Endothelial cell of umbilical vein (primary cell): Measurements from ENCODE around the gene TLR6. TPM values are rescaled to one million over a fixed set of nuclear protein-coding genes. Genes with fewer than 3 reads are reported as not detected.

Experiments
- BruUV-seq: library from RNA; stranded (reverse); fragments of 400-500 nt; replicated peaks from 2 replicates; lab custom pipeline; 2021; lab: Mats Ljungman, UMichigan
- CTCF ChIA-PET: fragments of 300-600, 350-600 bp; sonication (Branson Sonifier 250); formaldehyde crosslinking; loops from one replicate; lab custom pipeline; 2021; ENCODE audit warnings: antibody characterized with exemption, inconsistent platforms; lab: Charles Lee
- POLR2A ChIA-PET: fragments of 300-600, 350-600 bp; sonication (Branson Sonifier 250); formaldehyde crosslinking; loops from one replicate; lab custom pipeline; 2021; ENCODE audit warnings: antibody characterized with exemption, inconsistent platforms; lab: Charles Lee
- DNase-seq: peaks from one replicate; pipeline ENCODE4 v3.0.0-alpha.2; 2011; ENCODE audit warnings: low read depth, low spot score
- FAIRE-seq: peaks from 2 replicates; lab custom pipeline; 2011; peaks lifted over from hg19 to GRCh38; lab: Jason Lieb, UNC
- H2AFZ ChIP-seq: 2 replicates; pipeline ENCODE4 v1.6.0; 2012; ENCODE audit warnings: low read depth, low read length, control low read depth, inconsistent platforms
- H3K27ac ChIP-seq: 2 replicates; pipeline ENCODE4 v1.5.1; 2011; ENCODE audit warnings: low read depth, mild to moderate bottlenecking, control low read depth, low read length, moderate library complexity; ENCODE audit not compliant: insufficient read depth
- H3K27me3 ChIP-seq, 2 experiments: 2 replicates each; pipeline versions ENCODE4 v1.6.0 to v1.6.1; 2011; ENCODE audit warnings: low read length in 2 of 2, mixed read lengths in 1 of 2; ENCODE audit not compliant: control insufficient read depth in 2 of 2, insufficient read depth in 2 of 2
- H3K36me3 ChIP-seq, 2 experiments: 2 replicates in 1 of 2; 3 replicates in 1 of 2; pipeline ENCODE4 v1.5.1; 2011; ENCODE audit warnings: low read length in 2 of 2, mild to moderate bottlenecking in 1 of 2, moderate library complexity in 1 of 2; ENCODE audit not compliant: control insufficient read depth in 2 of 2, insufficient read depth in 2 of 2; ENCODE audit errors: extremely low read depth in 1 of 2
- H3K4me1 ChIP-seq: 3 replicates; pipeline ENCODE4 v1.5.1; 2011; ENCODE audit warnings: mild to moderate bottlenecking, low read length; ENCODE audit not compliant: control insufficient read depth, insufficient read depth; ENCODE audit errors: extremely low read depth
- H3K4me2 ChIP-seq: 2 replicates; pipeline ENCODE4 v1.6.1; 2011; ENCODE audit warnings: low read length, control low read depth, mixed read lengths; ENCODE audit not compliant: insufficient read depth
- H3K4me3 ChIP-seq, 3 experiments: fragments of 200-600 bp in 1 of 3; sonication (generic), shearing (Covaris generic) in 1 of 3; replicated peaks in 1 of 3; 2 replicates each; pipeline ENCODE4 v1.5.1; 2011 to 2016; ENCODE audit warnings: control low read depth in 3 of 3, low read length in 3 of 3, mild to moderate bottlenecking in 2 of 3, inconsistent platforms in 1 of 3, low read depth in 1 of 3, moderate library complexity in 1 of 3; ENCODE audit not compliant: insufficient read depth in 1 of 3
- H3K79me2 ChIP-seq: 2 replicates; pipeline ENCODE4 v1.6.0; 2012; ENCODE audit warnings: low read length, inconsistent platforms; ENCODE audit not compliant: control insufficient read depth, insufficient read depth
- H3K9ac ChIP-seq: replicated peaks from 2 replicates; pipeline ENCODE3; 2011; ENCODE audit warnings: low read length, control low read depth; ENCODE audit not compliant: insufficient read depth; ENCODE audit errors: extremely low read depth
- H3K9me1 ChIP-seq: replicated peaks from 3 replicates; pipeline ENCODE4 v1.6.0; 2011; ENCODE audit warnings: mild to moderate bottlenecking, low read length; ENCODE audit not compliant: control insufficient read depth, insufficient read depth; ENCODE audit errors: extremely low read depth
- H3K9me3 ChIP-seq: replicated peaks from 2 replicates; pipeline ENCODE4 v1.5.1; 2012; ENCODE audit warnings: low read length, inconsistent platforms; ENCODE audit not compliant: control insufficient read depth, insufficient read depth
- H4K20me1 ChIP-seq: replicated peaks from 2 replicates; pipeline ENCODE3; 2011; ENCODE audit warnings: mild to moderate bottlenecking, low read length; ENCODE audit not compliant: control insufficient read depth, insufficient read depth; ENCODE audit errors: extremely low read depth
- CTCF ChIP-seq, 2 donors: IDR thresholded peaks; 1 replicate in 1 of 2; 2 replicates in 1 of 2; pipeline ENCODE4 v1.5.1; 2011; ENCODE audit warnings: low read length in 2 of 2, mild to moderate bottlenecking in 2 of 2, moderate library complexity in 2 of 2, control low read depth in 1 of 2, inconsistent platforms in 1 of 2, low read depth in 1 of 2; ENCODE audit not compliant: insufficient read depth in 1 of 2; ENCODE audit errors: extremely low read depth in 1 of 2
- EZH2 ChIP-seq: IDR thresholded peaks from 2 replicates; pipeline ENCODE4 v1.6.1; 2012; ENCODE audit warnings: borderline replicate concordance, low read depth, mild to moderate bottlenecking, moderate library complexity, low read length, inconsistent platforms; ENCODE audit not compliant: severe bottlenecking
- FOS ChIP-seq: IDR thresholded peaks from 2 replicates; pipeline ENCODE4 v1.6.1; 2011; ENCODE audit warnings: mild to moderate bottlenecking, low read length, moderate library complexity, borderline replicate concordance; ENCODE audit not compliant: insufficient read depth
- GATA2 ChIP-seq: IDR thresholded peaks from 2 replicates; pipeline ENCODE4 v1.7.0; 2011; ENCODE audit warnings: low read depth, mild to moderate bottlenecking, moderate library complexity, mixed read lengths, low read length; ENCODE audit not compliant: insufficient read length, insufficient read depth
- JUN ChIP-seq: IDR thresholded peaks from 2 replicates; pipeline ENCODE4 v1.6.1; 2011; ENCODE audit warnings: borderline replicate concordance, low read depth; ENCODE audit not compliant: insufficient read length, insufficient read depth
- MAX ChIP-seq: IDR thresholded peaks from 2 replicates; pipeline ENCODE4 v1.6.1; 2011; ENCODE audit not compliant: insufficient read depth, insufficient read length
- MYC ChIP-seq: IDR thresholded peaks from one replicate; pipeline ENCODE4 v1.6.1; 2011; ENCODE audit warnings: mild to moderate bottlenecking, low read depth, low read length
- POLR2A ChIP-seq: IDR thresholded peaks from 2 replicates; pipeline ENCODE4 v1.6.1; 2012; ENCODE audit warnings: low read depth, mild to moderate bottlenecking, control low read depth, low read length
- POLR2AphosphoS5 ChIP-seq: IDR thresholded peaks from 2 replicates; pipeline ENCODE4 v1.6.1; 2012; ENCODE audit warnings: low read depth, mild to moderate bottlenecking, control low read depth, low read length, moderate library complexity; ENCODE audit not compliant: insufficient read depth
- dilution Hi-C: fragments of 300-500 bp; cut with MboI; formaldehyde crosslinking; loops from one replicate; pipeline ENCODE4 v1.15.0; 2019; ENCODE audit warnings: low sequenced_read_pairs; ENCODE audit not compliant: extremely low pct_ligation_motif_present
- intact Hi-C: fragments of 100-400 bp; cut with micrococcal nuclease; formaldehyde crosslinking; loops from one replicate; pipeline ENCODE4 v1.10.0; 2022
- polyA plus RNA-seq, 4 experiments: library from polyadenylated mRNA; depleted of rRNA in 3 of 4; stranded (reverse) in 3 of 4; unstranded in 1 of 4; fragments of >200 nt; gene quantifications; 2 replicates each; pipeline versions ENCODE4 v1.2.1 to v1.2.3, GENCODE V29; 2011 to 2012; ENCODE audit warnings: missing spikeins in 1 of 4
- total RNA-seq: library from RNA; stranded (reverse); gene quantifications from 2 replicates; pipeline ENCODE4 v1.2.3, GENCODE V29; 2021

Gene TLR6
- total and polyA plus RNA-seq, 2 donors (not counting 3 experiments of a cell fraction or from before 2014, with no cell fraction given), result 0.19 to 1.7 TPM

DNA sequence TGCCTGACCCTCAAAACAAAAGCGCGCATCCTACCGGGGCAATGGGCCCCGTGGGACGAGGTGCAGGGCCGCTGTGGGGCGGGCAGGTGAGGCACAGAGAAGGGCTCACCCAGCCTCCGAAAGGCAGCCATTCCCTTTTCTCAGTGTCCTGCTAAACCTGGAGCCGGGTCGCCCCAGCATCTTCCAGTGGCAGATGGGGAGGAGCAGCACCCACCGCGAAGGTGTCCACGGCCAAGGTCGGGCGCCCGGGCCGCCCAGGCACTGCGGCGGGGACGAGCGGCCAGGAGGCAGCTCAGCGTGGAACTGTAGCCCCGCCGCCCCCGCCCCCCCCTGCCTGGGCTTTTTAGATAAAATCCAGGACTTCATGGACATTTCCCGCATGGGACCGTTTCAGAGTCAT is 32.9 kb downstream of the TLR6 start:
- DNase-seq, result no peak
- Histone ChIP-seq H3K9me1 (no peaks in the 10 kb centered on the region), H3K4me3 (no peak overlapping the region), H3K27me3 (peaks cover 10 to 11% of the 10 kb centered on the region in 2 experiments), H3K36me3 (no peaks in the 10 kb centered on the region), H4K20me1 (no peaks in the 10 kb centered on the region), H3K4me2 (no peak overlapping the region), H2AFZ (no peak overlapping the region), H3K27ac (no peak overlapping the region), H3K79me2 (no peaks in the 10 kb centered on the region), H3K4me1 (no peaks in the 10 kb centered on the region), H3K9ac (no peak overlapping the region), H3K9me3 (no peaks in the 10 kb centered on the region)
- dilution Hi-C loops (no loop called here), intact Hi-C loops (no loop called here)
- CTCF ChIA-PET, result no interaction called here
- no peak for FAIRE-seq
- POLR2A ChIA-PET, result no interaction called here
- BruUV-seq, result no TSS peak
- TF ChIP-seq POLR2A (no peak), MAX (no peak), JUN (no peak), FOS (no peak), POLR2AphosphoS5 (no peak)

- DNase-seq (no peak), FAIRE-seq (no peak)
- no peak overlapping the region for H3K4me2 ChIP-seq
- no TSS peak for BruUV-seq
- no peaks in the 10 kb centered on the region for H3K9me1 ChIP-seq
- H3K27ac ChIP-seq, result no peak overlapping the region
- H2AFZ ChIP-seq, result no peak overlapping the region
- POLR2A ChIA-PET, result no interaction called here
- TF ChIP-seq POLR2A (no peak), MAX (no peak), FOS (no peak), GATA2 (no peak), CTCF (IDR thresholded peaks at IDR 0.05; ENCODE audit: extremely low read depth in 1 of 2, insufficient read depth in 1 of 2, low read depth in 1 of 2, low read length in 2 of 2) (no peak), MYC (no peak), POLR2AphosphoS5 (no peak), EZH2 (no peak), JUN (no peak)
- no peaks in the 10 kb centered on the region for H3K79me2 ChIP-seq
- no peaks in the 10 kb centered on the region for H3K36me3 ChIP-seq
- H3K4me3 ChIP-seq, result no peak overlapping the region
- H3K9me3 ChIP-seq, result no peaks in the 10 kb centered on the region
- intact Hi-C loops (no loop called here), dilution Hi-C loops (no loop called here)
- CTCF ChIA-PET, result interaction anchor here (0.9 to 1.2 kb wide), 2 partner anchors 33 to 40 kb away, joined by 3 read pairs; partner anchors contain the start of gene TLR10
- H3K4me1 ChIP-seq, result no peaks in the 10 kb centered on the region
- no peak overlapping the region for H3K9ac ChIP-seq
- H4K20me1 ChIP-seq, result no peaks in the 10 kb centered on the region
- H3K27me3 ChIP-seq, result peaks cover 13 to 14% of the 10 kb centered on the region in 2 experiments
Measured at GRCh38 chr4:38822748-38823303, 33.8 kb downstream of the TLR6 start.
